Cardiac fibroblast (primary cell): ENCODE results near the gene SLC18A3.
A peak's percentile ranks its signal among the peaks of the same experiment; 100 is the strongest.

Source experiments
- DNase-seq, 2 donors: peaks; one replicate each; pipeline versions ENCODE4 v3.0.0 to v3.0.0-alpha.2; 2010; ENCODE audit warnings: low read depth in 2 of 2
- H3K4me3 ChIP-seq, 2 donors: replicated peaks in 1 of 2; 1 replicate in 1 of 2; 2 replicates in 1 of 2; pipeline ENCODE4 v1.5.1; 2011; ENCODE audit warnings: low read depth in 2 of 2, low read length in 2 of 2, mild to moderate bottlenecking in 2 of 2, moderate library complexity in 1 of 2
- TF ChIP-seq, protein P1 (sequence below): IDR thresholded peaks from one replicate; pipeline ENCODE4 v1.5.1; 2011; ENCODE audit warnings: low read depth, mild to moderate bottlenecking, low read length, inconsistent platforms

SLC18A3 gene

DNA sequence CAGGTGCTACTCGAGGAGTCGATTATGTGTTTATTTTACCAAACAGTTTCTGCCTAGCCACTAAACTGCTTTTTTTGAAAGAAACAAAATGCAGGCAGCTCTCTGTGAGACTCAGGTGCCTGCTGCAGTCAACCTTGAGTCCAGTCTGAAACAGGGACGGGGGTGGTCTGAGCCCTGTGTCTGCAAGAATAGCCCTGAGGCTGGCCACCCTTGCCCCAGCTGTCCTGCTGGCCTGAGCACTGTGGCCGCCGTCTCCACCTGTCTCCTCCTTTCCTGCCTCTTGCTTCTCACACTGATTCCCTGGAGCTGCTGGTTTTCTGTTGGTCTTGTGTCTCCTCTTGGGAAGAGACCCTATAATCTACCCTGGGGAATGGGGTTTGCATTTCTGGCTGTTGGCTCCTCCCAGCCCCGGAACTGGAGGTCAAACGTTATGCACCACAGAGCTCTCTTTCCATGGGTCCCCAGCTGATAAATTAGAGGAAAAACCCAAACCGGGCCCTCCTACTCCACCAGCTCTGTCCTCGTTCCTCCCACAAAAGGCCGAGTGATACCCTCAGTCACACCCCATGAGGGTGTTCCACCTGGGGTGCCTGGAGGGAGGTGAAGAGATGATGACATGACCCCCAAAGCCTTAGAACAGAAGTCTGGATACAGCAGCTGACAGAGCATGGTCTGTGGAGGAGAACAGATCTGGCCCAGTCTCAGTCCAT lies 15.0 kb upstream of the SLC18A3 start:
- TF ChIP-seq, protein P1, sequence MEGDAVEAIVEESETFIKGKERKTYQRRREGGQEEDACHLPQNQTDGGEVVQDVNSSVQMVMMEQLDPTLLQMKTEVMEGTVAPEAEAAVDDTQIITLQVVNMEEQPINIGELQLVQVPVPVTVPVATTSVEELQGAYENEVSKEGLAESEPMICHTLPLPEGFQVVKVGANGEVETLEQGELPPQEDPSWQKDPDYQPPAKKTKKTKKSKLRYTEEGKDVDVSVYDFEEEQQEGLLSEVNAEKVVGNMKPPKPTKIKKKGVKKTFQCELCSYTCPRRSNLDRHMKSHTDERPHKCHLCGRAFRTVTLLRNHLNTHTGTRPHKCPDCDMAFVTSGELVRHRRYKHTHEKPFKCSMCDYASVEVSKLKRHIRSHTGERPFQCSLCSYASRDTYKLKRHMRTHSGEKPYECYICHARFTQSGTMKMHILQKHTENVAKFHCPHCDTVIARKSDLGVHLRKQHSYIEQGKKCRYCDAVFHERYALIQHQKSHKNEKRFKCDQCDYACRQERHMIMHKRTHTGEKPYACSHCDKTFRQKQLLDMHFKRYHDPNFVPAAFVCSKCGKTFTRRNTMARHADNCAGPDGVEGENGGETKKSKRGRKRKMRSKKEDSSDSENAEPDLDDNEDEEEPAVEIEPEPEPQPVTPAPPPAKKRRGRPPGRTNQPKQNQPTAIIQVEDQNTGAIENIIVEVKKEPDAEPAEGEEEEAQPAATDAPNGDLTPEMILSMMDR, result no peak

DNA sequence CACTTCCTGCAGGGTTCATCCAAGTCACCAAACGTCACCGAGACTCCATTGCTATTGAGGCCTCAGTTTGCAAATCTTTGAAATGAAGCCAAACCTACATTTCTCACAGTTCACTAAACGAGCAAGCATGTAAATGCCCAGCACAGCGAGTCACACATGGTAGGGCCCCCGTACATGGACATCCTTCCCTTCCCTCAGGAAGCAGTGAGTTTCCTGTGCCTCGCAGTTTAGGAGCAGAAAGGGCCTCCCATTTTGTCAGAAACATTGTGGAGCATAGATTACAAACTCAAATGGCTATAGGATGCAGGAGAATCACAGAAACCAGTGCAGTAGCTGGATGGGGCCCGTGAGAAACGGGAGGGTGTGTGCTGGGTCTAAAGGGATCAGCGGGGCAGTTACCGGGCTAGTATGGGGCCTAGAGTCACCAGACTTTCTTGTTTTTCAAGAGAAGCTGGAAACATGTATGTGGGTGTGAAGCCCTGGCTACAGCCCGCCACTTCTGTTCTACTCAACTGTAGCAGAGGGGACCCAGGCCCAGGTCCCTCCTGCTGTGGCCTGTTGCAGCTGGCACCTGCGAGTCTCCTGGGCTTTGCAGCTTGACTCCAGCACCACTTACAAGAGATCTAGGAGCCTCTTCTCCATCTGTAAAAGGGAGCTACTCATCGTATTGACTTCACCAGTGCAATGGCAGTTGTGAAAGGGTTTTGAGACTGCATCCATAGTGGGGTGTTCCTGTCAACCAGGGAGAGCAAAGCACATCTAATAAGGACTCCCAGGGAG lies 14.2 kb upstream of the SLC18A3 start:
- no peak overlapping the region for H3K4me3 ChIP-seq
- peak; percentile 11 to 36 for DNase-seq
- TF ChIP-seq, protein P1, result no peak

More for the DNA sequence above, 15.0 kb upstream of the SLC18A3 start:
- no peak overlapping the region for H3K4me3 ChIP-seq
- no peak for DNase-seq

DNA sequence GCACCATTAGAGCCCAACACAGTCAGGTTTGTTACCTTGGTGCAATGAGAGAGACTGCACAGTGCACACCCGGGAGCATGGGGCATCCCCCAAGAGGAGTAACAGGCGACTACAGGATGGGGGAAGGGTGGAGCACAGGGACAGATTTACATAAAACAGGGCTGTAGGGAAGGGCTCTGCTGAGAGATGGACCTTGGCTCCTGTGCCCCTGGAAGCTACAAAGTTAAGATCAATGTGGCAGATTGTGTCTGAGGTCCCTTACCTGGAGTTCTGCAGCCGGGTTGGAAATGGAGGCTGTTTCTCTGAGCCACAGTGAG lies 13.7 kb upstream of the SLC18A3 start:
- TF ChIP-seq, protein P1, result no peak
- H3K4me3 ChIP-seq, result no peak overlapping the region
- DNase-seq, result no peak

DNA sequence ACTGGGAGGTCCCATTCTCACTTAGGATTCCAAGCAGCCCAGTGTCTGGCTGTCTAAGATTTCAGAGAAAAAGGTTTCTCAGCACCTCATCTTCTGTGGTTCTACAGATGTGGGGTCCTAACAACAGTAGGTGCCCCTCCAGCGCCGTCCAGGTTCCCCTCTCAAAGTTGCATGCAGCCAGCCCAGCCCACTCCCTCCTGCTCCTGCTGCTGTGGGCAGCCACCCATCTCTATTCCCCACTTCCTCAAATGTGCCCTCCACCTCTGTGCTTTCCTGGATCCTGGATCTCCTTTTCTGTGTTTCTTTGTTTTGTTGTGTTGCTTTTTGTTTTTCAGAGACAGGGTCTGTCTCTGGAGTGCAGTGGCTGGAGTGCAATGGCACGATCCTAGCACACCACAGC lies 13.3 kb upstream of the SLC18A3 start:
- no peak overlapping the region for H3K4me3 ChIP-seq
- DNase-seq, result no peak
- TF ChIP-seq, protein P1, result no peak

DNA sequence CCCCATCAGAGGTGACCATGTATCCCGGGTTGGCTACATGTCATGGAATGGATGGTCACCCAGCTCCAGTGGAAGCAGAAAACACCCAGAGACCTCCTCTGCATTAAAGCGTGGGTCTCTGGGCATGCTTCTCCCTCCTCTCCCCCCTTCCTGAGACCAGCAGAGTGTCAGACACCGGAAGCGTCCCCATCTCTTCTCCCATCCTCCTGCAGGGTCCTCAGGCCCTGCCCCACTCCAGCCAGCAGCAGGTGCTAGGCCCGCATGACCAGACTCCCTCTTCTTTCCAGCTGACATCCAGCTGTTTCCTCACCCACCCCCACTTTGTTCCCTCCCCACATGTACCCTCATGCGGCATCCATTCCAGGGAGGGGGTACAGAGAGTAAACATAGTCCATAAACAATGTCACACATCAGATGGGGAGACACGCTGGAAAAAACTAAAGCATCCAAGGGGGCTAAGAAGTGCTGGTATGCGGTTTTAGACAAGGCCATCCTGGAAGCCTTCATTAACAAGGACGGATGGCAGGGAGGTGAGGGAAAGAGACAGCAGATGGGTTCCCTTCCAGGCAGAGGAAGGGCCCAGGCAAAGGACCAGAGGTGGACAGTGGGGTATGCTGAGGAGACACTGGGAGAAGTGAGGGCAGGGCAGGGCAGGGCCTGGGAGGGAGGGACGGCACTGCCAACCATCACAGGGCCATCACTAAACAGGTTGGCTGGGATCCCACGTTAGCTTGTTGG lies 12.5 kb upstream of the SLC18A3 start:
- no peak overlapping the region for H3K4me3 ChIP-seq
- DNase-seq, result no peak
- TF ChIP-seq, protein P1, result no peak

DNA sequence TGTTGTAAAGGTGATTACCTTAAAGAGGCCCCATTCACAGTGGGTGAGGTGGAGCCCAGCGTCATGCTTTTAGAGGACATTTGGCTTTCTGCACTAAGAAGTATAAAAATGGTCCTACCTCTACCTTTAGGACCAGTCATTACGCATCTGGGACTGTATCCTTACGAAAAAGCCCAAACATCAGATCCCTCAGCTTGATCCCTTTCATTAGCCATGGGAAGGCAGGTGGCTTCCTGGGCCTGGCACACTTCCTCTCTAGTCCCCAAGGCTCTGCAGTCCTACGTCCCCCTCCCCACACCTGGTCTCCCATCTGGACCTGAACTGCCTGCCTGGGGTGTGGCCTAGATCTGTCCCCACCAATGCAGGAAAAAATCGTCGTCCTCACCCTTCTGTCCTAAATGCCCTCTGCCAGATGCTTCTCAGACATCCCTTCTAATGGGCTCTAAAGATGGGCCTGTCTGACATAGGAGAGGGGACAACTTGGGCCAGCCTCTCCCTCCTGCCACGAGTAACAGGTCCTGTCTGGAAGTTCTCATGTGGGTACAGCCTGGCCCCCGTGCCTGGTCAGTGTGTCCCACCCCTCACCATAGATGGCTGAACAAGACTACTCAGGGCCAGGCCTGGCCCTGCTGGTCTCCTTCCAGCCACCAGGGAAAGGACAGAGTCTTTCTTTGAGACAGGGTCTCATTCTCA lies 11.8 kb upstream of the SLC18A3 start:
- H3K4me3 ChIP-seq, result no peak overlapping the region
- TF ChIP-seq, protein P1, result no peak
- no peak for DNase-seq
